ENCODE data around the gene HDAC7. TPM values are rescaled to one million over a fixed set of nuclear protein-coding genes. Genes with fewer than 3 reads are reported as not detected.

HDAC7 gene
- total and polyA plus RNA-seq, 2 experiments from 2014 or later: 41.3 to 60.1 TPM

- H3K4me1 Mint-ChIP-seq: peaks cover 50% of the 10 kb centered on the region
- DNase-seq (ENCODE audit: low spot score): no peak
- TF ChIP-seq REST (IDR thresholded peaks at IDR 0.05; ENCODE audit: unreplicated experiment): no peak
- no peak for TF ChIP-seq ZNF114 (CRISPR knock-in tag; IDR thresholded peaks at IDR 0.05)
- no peak for TF ChIP-seq EZH2phosphoT487 (IDR thresholded peaks at IDR 0.05; ENCODE audit: unreplicated experiment)
- no peak for TF ChIP-seq ZNF331 (CRISPR knock-in tag; IDR thresholded peaks at IDR 0.05; ENCODE audit: low read depth)
- TF ChIP-seq ZNF462 (CRISPR knock-in tag; IDR thresholded peaks at IDR 0.05): no peak
- TF ChIP-seq, protein P1, sequence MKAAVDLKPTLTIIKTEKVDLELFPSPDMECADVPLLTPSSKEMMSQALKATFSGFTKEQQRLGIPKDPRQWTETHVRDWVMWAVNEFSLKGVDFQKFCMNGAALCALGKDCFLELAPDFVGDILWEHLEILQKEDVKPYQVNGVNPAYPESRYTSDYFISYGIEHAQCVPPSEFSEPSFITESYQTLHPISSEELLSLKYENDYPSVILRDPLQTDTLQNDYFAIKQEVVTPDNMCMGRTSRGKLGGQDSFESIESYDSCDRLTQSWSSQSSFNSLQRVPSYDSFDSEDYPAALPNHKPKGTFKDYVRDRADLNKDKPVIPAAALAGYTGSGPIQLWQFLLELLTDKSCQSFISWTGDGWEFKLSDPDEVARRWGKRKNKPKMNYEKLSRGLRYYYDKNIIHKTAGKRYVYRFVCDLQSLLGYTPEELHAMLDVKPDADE (IDR thresholded peaks at IDR 0.05): no peak
- no peak for TF ChIP-seq NANOG (IDR thresholded peaks at IDR 0.05; ENCODE audit: borderline replicate concordance)
- TF ChIP-seq STAT1 (IDR thresholded peaks at IDR 0.05; ENCODE audit: unreplicated experiment): no peak
- no peak for TF ChIP-seq EZH2 (IDR thresholded peaks at IDR 0.05; ENCODE audit: low read depth, unreplicated experiment)
- TF ChIP-seq JUNB (IDR thresholded peaks at IDR 0.05; ENCODE audit: unreplicated experiment): no peak
- no peak for TF ChIP-seq CREB1 (CRISPR knock-in tag; IDR thresholded peaks at IDR 0.05; ENCODE audit: low read depth)
- TF ChIP-seq POLR2AphosphoS5 (IDR thresholded peaks at IDR 0.05; ENCODE audit: low read depth): no peak
- no peak for TF ChIP-seq CTCF (conservative IDR thresholded peaks at IDR 0.05; ENCODE audit: low read depth in 2 of 2)
- no peaks in the 10 kb centered on the region for H3K27me3 ChIP-seq (ENCODE audit: insufficient read depth)
- H3K27me3 Mint-ChIP-seq (ENCODE audit: insufficient read depth, low read depth, poor library complexity): peaks cover 18% of the 10 kb centered on the region
- H3K9me3 Mint-ChIP-seq: no peaks in the 10 kb centered on the region
- no peak overlapping the region for H3K4me3 Mint-ChIP-seq
- peaks cover 42% of the 10 kb centered on the region for H3K4me1 ChIP-seq (ENCODE audit: insufficient read depth)
- no peaks in the 10 kb centered on the region; the same call in 1 of the 2 replicates for H4K20me1 ChIP-seq (replicated peaks; ENCODE audit: insufficient read depth)
- H3K27ac Mint-ChIP-seq: no peak overlapping the region
- no peak overlapping the region for H3K4me3 ChIP-seq
- H3F3A ChIP-seq (replicated peaks; ENCODE audit: low read depth): no peaks in the 10 kb centered on the region; the same call in 1 of the 2 replicates
- H3K36me3 ChIP-seq (ENCODE audit: insufficient read depth): no peaks in the 10 kb centered on the region
- 0 out of 2 replicates have a peak, but pooled peaks cover 3% of the 10 kb centered on the region for H3K9me2 ChIP-seq (ENCODE audit: insufficient read depth)
- no peak overlapping the region for H2AFZ ChIP-seq
- H3K27ac ChIP-seq (ENCODE audit: low read depth): no peak overlapping the region
- peaks cover 4% of the 10 kb centered on the region; the same call in 1 of the 3 replicates for H3K36me3 Mint-ChIP-seq (ENCODE audit: low read depth)
- H3K4me2 ChIP-seq: no peak overlapping the region
- ATAC-seq: no peak
- H3K79me2 ChIP-seq (replicated peaks; ENCODE audit: insufficient read depth): peaks cover 19% of the 10 kb centered on the region
Observed at GRCh38 chr12:47822863-47823262, 3.2 kb upstream of the HDAC7 start.

Data from GM23338 (cell line).